Measurements from ENCODE around the gene ZFAND2A.
"Not testable (repeated sequence)": the region's sequence is repeated elsewhere in the genome, so short reads cannot be mapped to it uniquely, and the experiment has no call there.

The ZFAND2A gene

GRCh38 chr7:1150400-1151002 lies 9.5 kb downstream of the ZFAND2A start:
- DNase-seq = no peak

DNA sequence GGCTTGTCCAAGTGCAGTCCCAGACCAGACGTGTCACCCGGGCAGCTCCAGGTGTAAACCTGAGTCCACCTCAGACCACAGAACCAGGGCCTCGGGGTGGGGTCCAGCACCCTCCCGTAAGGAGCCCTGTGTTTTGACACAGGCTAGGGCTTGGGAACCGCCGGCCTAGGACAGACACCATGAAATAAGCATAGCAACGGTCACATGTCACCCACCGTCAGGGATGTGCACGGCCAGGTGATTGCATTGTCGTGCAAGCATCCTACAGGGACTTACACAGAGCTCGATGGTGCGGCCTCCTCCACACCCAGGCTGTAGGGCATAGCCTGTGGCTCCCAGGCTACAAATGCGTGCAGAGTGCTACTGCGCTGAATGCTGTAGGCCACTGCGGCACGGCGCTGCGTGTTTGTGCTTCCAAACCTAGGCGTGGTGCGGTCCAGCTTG lies 10.6 kb downstream of the ZFAND2A start:
- DNase-seq = no peak

DNA sequence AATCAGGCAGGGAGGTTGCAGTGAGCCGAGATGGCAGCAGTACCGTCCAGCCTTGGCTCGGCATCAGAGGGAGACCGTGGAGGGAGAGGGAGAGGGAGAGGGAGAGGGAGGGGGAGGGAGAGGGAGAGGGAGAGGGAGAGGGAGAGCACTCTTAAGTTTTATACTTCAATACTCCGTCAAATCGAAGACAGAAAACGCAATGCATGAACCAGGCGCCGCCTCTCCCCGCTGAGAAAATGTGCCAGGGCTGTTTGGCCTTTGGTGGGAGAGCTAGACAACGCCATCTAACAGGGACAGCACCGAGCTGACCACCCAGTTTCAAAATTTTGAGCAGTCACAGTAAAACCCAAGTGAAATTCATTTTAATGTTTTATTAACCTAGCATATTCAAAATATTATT lies 12.1 kb downstream of the ZFAND2A start:
- DNase-seq = not testable (repeated sequence)

GRCh38 chr7:1144269-1144771 lies 15.7 kb downstream of the ZFAND2A start:
- peak; percentile 64 for DNase-seq

DNA sequence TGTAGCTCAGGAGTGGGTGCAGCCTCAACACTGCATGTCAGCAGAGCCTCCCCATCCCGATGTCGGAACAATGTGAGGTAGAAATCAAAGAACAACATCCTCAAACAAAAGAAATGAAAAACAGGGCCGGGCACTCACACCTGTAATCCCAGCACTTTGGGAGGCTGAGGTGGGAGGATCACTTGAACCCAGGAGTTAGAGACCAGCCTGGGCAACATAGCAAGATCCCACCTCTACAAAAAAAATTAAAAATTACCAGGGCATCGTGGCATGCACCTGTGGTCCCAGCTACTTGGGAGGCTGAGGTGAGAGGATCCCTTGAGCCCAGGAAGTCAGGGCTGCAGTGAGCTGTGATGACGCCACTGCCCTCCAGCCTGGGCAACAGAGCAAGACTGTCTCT lies 17.0 kb downstream of the ZFAND2A start:
- not testable (repeated sequence) for DNase-seq

- no peak for DNase-seq
Observed at GRCh38 chr7:1142051-1142635, 17.9 kb downstream of the ZFAND2A start.

- DNase-seq = no peak
Observed at GRCh38 chr7:1141651-1142050, 18.3 kb downstream of the ZFAND2A start.

DNA sequence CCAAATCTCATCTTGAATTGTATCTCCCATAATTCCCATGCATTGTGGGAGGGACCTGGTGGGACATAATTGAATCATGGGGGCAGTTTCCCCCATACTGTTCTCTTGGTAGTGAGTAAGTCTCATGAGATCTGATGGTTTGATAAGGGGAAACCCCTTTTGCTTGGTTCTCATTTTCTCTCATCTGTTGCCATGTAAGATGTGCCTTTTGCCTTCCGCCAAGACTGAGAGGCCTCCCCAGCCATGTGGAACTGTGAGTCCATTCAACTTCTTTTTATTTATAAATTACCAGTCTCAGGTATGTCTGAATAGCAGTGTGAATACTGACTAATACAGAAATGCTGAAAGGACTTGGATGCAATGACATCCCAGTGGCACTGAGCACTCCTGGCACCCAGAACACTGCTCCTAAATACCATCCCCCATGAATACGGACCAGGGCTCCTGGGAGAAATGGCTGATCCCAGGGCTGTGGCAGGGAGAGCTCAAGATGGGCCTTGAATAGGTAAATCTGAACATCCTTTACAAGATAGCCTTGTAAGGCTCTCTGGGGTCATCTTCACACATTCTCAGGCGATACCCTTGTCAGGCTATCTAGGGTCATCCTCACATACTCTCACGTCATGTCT lies 19.4 kb downstream of the ZFAND2A start:
- no peak for DNase-seq

GRCh38 chr7:1137517-1138167 lies 22.4 kb downstream of the ZFAND2A start:
- DNase-seq = no peak

- DNase-seq = no peak
Observed at GRCh38 chr7:1136841-1137516, 23.0 kb downstream of the ZFAND2A start.

GRCh38 chr7:1134951-1135350 lies 25.0 kb downstream of the ZFAND2A start:
- no peak for DNase-seq

DNA sequence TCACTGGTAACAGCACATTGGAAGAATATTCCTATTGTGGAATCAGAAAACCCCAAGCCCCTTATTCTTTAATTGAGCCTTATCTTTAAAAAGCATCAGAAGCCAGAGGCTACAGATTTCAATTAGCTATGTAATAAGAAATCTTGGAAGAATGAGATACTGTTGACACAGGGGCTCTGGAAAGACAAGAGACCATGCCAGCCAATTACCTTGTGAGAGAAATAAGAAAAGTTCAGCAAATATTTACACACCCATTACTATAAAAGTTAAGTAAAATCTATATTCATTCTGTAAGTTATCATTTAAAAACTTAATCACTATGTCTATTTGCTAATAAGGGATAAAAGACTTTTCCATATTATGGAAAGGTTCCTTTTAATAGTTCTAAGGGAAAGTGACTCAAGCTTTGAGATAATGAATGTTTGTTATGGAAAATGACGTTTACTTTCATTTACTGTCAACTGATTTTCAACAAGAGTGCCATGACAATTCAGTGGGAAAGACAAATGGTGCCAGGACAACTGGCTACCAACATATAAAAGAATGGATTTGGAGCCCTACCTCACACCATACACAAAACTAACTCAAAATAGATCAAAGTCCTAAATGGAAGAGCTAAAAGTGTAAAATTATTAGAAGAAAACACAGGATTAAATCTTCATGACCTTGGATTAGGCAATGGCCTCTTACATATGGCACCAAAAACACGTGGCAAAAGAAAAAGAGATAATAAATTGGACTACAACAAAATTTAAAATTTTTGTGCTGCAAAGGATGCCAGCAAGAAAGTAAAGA lies 28.3 kb downstream of the ZFAND2A start:
- no peak for DNase-seq

GRCh38 chr7:1130021-1130990 lies 29.7 kb downstream of the ZFAND2A start:
- no peak for DNase-seq

GRCh38 chr7:1129431-1129830 lies 30.6 kb downstream of the ZFAND2A start:
- no peak for DNase-seq

DNA sequence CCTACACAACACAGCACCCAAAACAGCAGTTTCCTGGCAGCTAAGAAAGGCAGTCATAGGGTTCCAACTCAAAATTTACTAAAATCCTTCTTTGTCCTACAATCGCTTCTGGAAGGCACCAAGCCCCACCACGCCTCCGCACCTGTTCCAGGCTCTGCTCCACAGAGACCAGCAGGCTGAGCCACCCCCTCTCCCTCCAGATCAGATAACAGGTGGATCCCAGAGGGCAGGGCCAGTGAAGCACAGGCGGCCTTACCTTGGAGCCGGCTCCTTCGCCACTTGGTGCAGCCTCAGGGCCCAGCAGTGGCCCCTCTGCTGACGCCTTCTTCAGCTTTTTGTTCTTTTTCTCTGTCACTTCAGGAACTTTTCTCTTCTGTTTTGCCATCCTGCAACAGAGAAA lies 33.0 kb downstream of the ZFAND2A start:
- no peak for DNase-seq

GRCh38 chr7:1125603-1125969 lies 34.4 kb downstream of the ZFAND2A start:
- DNase-seq = no peak

- no peak for DNase-seq
Observed at GRCh38 chr7:1124816-1125602, 35.0 kb downstream of the ZFAND2A start.

- no peak for DNase-seq
Observed at GRCh38 chr7:1124164-1124563, 35.8 kb downstream of the ZFAND2A start.

DNA sequence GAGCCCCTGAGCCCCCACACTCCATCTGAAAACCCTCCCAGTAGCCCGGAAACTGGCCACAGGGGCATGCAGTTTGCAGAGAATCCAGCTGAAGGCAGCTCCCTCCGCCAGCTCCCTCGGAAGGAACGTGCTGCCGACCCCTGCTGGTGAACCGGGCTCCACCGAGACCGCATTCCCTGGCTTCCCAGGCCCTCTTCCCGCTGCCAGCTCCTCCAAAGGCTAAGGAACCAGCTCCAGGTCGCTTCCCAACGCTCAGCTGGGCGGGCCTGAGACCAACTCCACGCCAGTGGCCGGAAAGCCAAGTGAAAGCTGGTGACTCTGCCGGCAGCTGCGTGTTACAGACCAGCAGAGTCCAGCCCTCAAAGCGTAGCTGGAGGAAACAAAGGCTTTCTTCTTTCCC lies 36.3 kb downstream of the ZFAND2A start:
- DNase-seq = no peak

GRCh38 chr7:1122832-1123501 lies 37.0 kb downstream of the ZFAND2A start:
- no peak for DNase-seq
